ENCODE measurements around the gene CLMN. TPM values are rescaled to one million over a fixed set of nuclear protein-coding genes. Genes with fewer than 3 reads are reported as not detected.

The CLMN gene
- total and polyA plus RNA-seq, 10 of the 15 experiments (the other 5 are each of a cell fraction or from before 2014, with no cell fraction given): 7.8 to 49.3 (median 18.5) TPM

DNA sequence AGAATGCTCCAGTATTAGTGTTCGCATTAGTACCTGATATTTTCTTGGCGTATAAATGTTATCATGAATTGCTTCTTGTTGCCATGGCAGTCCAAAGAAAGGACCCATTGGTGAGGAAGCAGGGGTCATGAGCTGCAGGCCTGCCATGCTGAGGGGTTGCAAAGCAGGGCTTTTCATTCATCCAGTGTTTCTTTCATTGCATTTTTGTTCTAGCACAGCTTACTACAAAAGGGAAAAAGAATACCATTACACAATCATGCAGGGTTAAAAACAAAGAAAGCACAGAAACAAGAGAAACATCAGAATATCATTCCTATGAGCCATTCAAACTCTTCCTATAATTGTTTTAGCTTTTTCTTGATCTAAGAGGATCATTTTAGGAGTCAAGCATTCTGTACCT is 186.4 kb downstream of the CLMN start:
- H3K36me3 ChIP-seq (ENCODE audit: control insufficient read depth in 2 of 2, insufficient read depth in 2 of 2, low read length in 1 of 2): peaks cover 1 to 27% of the 10 kb centered on the region in 2 experiments; a peak in 3 of 4 replicates
- H3K4me2 ChIP-seq (ENCODE audit: control insufficient read depth, insufficient read depth): no peak overlapping the region
- peaks cover 5% of the 10 kb centered on the region for H3K4me1 ChIP-seq (ENCODE audit: control insufficient read depth, insufficient read depth, low read length)
- H3K4me3 ChIP-seq: no peak overlapping the region
- TF ChIP-seq HDGF (IDR thresholded peaks at IDR 0.05): no peak
- TF ChIP-seq, protein P1, sequence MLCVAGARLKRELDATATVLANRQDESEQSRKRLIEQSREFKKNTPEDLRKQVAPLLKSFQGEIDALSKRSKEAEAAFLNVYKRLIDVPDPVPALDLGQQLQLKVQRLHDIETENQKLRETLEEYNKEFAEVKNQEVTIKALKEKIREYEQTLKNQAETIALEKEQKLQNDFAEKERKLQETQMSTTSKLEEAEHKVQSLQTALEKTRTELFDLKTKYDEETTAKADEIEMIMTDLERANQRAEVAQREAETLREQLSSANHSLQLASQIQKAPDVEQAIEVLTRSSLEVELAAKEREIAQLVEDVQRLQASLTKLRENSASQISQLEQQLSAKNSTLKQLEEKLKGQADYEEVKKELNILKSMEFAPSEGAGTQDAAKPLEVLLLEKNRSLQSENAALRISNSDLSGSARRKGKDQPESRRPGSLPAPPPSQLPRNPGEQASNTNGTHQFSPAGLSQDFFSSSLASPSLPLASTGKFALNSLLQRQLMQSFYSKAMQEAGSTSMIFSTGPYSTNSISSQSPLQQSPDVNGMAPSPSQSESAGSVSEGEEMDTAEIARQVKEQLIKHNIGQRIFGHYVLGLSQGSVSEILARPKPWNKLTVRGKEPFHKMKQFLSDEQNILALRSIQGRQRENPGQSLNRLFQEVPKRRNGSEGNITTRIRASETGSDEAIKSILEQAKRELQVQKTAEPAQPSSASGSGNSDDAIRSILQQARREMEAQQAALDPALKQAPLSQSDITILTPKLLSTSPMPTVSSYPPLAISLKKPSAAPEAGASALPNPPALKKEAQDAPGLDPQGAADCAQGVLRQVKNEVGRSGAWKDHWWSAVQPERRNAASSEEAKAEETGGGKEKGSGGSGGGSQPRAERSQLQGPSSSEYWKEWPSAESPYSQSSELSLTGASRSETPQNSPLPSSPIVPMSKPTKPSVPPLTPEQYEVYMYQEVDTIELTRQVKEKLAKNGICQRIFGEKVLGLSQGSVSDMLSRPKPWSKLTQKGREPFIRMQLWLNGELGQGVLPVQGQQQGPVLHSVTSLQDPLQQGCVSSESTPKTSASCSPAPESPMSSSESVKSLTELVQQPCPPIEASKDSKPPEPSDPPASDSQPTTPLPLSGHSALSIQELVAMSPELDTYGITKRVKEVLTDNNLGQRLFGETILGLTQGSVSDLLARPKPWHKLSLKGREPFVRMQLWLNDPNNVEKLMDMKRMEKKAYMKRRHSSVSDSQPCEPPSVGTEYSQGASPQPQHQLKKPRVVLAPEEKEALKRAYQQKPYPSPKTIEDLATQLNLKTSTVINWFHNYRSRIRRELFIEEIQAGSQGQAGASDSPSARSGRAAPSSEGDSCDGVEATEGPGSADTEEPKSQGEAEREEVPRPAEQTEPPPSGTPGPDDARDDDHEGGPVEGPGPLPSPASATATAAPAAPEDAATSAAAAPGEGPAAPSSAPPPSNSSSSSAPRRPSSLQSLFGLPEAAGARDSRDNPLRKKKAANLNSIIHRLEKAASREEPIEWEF (IDR thresholded peaks at IDR 0.05; ENCODE audit: insufficient replicate concordance, low read depth, low read length): no peak
- TF ChIP-seq SMC3 (IDR thresholded peaks at IDR 0.05; ENCODE audit: borderline replicate concordance, low read length): no peak
- BruUV-seq (replicated peaks): no TSS peak
- H3K9me3 ChIP-seq (replicated peaks; ENCODE audit: control insufficient read depth, insufficient read depth, low read length): no peaks in the 10 kb centered on the region
- in situ Hi-C loops (cut with MboI): no loop called here
- intact Hi-C loops (cut with micrococcal nuclease; ENCODE audit: unreplicated experiment): no loop called here
- H3K9ac ChIP-seq (ENCODE audit: control insufficient read depth, insufficient read depth, low read length): no peak overlapping the region
- H3K79me2 ChIP-seq (ENCODE audit: control insufficient read depth, insufficient read depth, low read length): peaks cover 28% of the 10 kb centered on the region
- H4K20me1 ChIP-seq (ENCODE audit: control insufficient read depth, insufficient read depth): no peaks in the 10 kb centered on the region
- H2AFZ ChIP-seq (ENCODE audit: control insufficient read depth, low read depth, low read length): no peak overlapping the region
- ChIA-PET POLR2A (interaction anchor here (0.6 kb wide), 1 partner anchor 10 kb away, joined by 3 read pairs; no protein-coding TSS in a partner anchor), SMC1A (ENCODE audit: uncharacterized antibody, unreplicated experiment) (interaction anchor here (0.9 to 1.8 kb wide), 5 partner anchors 9 to 195 kb away, joined by 3 to 10 read pairs (median 4); no protein-coding TSS in a partner anchor), CTCF (interaction anchor here (1.0 to 1.1 kb wide), 2 partner anchors 51 to 217 kb away, joined by 3 read pairs; no protein-coding TSS in a partner anchor), RAD21 (ENCODE audit: unreplicated experiment) (no interaction called here)
- H3K27me3 ChIP-seq (replicated peaks in 1 of 2; ENCODE audit: control insufficient read depth in 2 of 2, insufficient read depth in 2 of 2, low read length in 1 of 2): no peaks in the 10 kb centered on the region
- ATAC-seq (no peak), DNase-seq (ENCODE audit: low read depth, low spot score) (no peak), FAIRE-seq (no peak)
- WGBS (ENCODE audit: insufficient coverage, insufficient replicate concordance, low lambda C conversion rate, missing lambda C conversion rate): 100% methylated on average over 2 of the region's 2 CpGs
- H3K27ac ChIP-seq (ENCODE audit: control insufficient read depth, insufficient read depth): no peak overlapping the region

Data from GM12878 (cell line).